Measurements from ENCODE around the gene ZSWIM3.

DNA sequence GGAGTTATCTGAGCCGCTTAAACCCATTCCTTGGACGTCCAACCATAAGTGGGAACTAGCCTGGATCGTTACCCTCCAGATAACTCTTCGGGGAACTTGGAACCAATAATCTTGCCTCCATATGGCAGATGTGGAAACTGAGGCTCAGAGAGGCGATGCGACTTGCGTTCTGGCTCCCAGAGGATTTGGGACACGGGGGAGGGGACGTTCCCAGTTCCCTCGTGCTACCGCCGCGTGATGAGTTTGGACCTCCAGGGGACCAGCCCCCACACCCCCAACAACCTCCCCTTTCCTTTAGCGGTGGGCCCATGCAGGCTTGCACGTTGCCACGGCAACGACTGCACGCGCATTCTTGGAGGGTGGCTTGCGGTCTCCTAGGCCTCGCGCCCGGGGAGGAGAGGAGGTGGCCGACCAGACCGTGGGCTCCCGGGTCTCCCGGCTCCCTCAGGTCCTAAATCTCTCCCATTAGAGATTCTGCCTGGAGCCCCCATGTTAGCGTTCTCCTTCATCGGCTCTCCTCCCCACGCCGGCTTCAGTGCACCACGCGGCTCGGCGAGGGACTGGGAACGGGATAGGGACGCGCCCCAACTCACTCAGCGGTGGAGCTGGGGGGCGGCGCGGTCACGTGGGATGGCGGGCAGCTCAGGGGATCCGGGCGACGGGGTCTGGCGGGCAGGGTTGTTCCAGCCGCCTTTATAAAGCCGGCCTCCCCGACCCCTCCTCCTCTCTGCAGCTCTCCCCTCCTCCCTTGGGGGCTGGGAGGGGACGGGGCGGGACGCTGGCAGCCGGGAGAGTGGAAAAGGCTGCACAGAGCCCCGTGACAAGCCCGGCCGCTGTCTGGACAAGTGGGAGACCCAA, 54.3 kb downstream of the ZSWIM3 start, which contains the start of gene PLTP:
- TF ChIP-seq, protein P1, sequence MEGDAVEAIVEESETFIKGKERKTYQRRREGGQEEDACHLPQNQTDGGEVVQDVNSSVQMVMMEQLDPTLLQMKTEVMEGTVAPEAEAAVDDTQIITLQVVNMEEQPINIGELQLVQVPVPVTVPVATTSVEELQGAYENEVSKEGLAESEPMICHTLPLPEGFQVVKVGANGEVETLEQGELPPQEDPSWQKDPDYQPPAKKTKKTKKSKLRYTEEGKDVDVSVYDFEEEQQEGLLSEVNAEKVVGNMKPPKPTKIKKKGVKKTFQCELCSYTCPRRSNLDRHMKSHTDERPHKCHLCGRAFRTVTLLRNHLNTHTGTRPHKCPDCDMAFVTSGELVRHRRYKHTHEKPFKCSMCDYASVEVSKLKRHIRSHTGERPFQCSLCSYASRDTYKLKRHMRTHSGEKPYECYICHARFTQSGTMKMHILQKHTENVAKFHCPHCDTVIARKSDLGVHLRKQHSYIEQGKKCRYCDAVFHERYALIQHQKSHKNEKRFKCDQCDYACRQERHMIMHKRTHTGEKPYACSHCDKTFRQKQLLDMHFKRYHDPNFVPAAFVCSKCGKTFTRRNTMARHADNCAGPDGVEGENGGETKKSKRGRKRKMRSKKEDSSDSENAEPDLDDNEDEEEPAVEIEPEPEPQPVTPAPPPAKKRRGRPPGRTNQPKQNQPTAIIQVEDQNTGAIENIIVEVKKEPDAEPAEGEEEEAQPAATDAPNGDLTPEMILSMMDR (conservative IDR thresholded peaks at IDR 0.05; ENCODE audit: low read length): no peak
- TF ChIP-seq EZH2phosphoT487 (IDR thresholded peaks at IDR 0.05; ENCODE audit: borderline replicate concordance): no peak
